ENCODE data around the gene CAMSAP1. TPM values are rescaled to one million over a fixed set of nuclear protein-coding genes. Genes with fewer than 3 reads are reported as not detected.

CAMSAP1 gene
- total RNA-seq, 1 experiment from 2014 or later: 52.7 TPM

GRCh38 chr9:135803441-135803840, 103.9 kb downstream of the CAMSAP1 start:
- no peak overlapping the region for H3K27ac ChIP-seq (ENCODE audit: insufficient read length, low read depth, low read length)
- no peak overlapping the region for H3K4ac ChIP-seq (ENCODE audit: low read depth, low read length)
- no peak for DNase-seq
- no peak overlapping the region for H3K18ac ChIP-seq (ENCODE audit: insufficient read length, low read depth, low read length)
- Mint-ChIP-seq H3K4me1 (peaks cover 7 to 16% of the 10 kb centered on the region in 2 experiments), H3K27ac (peak overlapping the region in 2 of 3 experiments; percentile 47 to 87; a peak in 3 of 7 replicates), H3K27me3 (ENCODE audit: low read depth) (no peaks in the 10 kb centered on the region; the same call in 1 of the 2 replicates), H3K9me3 (no peaks in the 10 kb centered on the region; a peak in 1 of 5 replicates), H3K36me3 (ENCODE audit: insufficient read depth in 1 of 3, low read depth in 3 of 3) (no peaks in the 10 kb centered on the region), H3K4me3 (no peak overlapping the region)
- WGBS (ENCODE audit: extremely low coverage, insufficient read length, low lambda C conversion rate): no CpG with 5 or more reads among the region's 10 CpGs
- H4K5ac ChIP-seq (ENCODE audit: insufficient read length, low read depth, low read length): no peak overlapping the region
- no peak overlapping the region for H3K9ac ChIP-seq (ENCODE audit: extremely low read depth, insufficient read length, low read length)
- H3K27me3 ChIP-seq (ENCODE audit: insufficient read depth, low read length): no peaks in the 10 kb centered on the region
- H4K8ac ChIP-seq (replicated peaks; ENCODE audit: insufficient read length, low read depth, low read length): no peak overlapping the region
- no peak for TF ChIP-seq CTCF (conservative IDR thresholded peaks at IDR 0.05)
- no peak overlapping the region for H2BK15ac ChIP-seq (ENCODE audit: low read depth, low read length)
- no peaks in the 10 kb centered on the region for H4K20me1 ChIP-seq (ENCODE audit: control insufficient read depth, insufficient read depth, insufficient read length)
- no peak overlapping the region for H4K91ac ChIP-seq (ENCODE audit: insufficient read length, low read depth, low read length)
- no peak overlapping the region for H3K14ac ChIP-seq (ENCODE audit: insufficient read depth, low read length)
- no peaks in the 10 kb centered on the region for H3K79me1 ChIP-seq (ENCODE audit: insufficient read depth, low read depth, low read length, poor library complexity, severe bottlenecking)
- H3T11ph ChIP-seq (ENCODE audit: low read length): no peak overlapping the region
- no peaks in the 10 kb centered on the region for H3K4me1 ChIP-seq (ENCODE audit: insufficient read depth, low read length)
- H3K23me2 ChIP-seq (ENCODE audit: insufficient read length, low read depth, low read length, poor library complexity, severe bottlenecking): no peaks in the 10 kb centered on the region
- H2AK5ac ChIP-seq (ENCODE audit: insufficient read length, low read length): no peak overlapping the region
- no peaks in the 10 kb centered on the region for H3K9me3 ChIP-seq (ENCODE audit: control insufficient read depth, low read depth, low read length)
- no peak overlapping the region for H3K23ac ChIP-seq (ENCODE audit: insufficient read length, low read depth, low read length)
- H3K56ac ChIP-seq (ENCODE audit: insufficient read length, low read depth, low read length): no peak overlapping the region
- H2BK20ac ChIP-seq (ENCODE audit: low read depth, low read length, poor library complexity, severe bottlenecking): no peak overlapping the region
- H2BK12ac ChIP-seq (ENCODE audit: insufficient read length, low read depth, low read length): no peak overlapping the region
- no peak overlapping the region for H2AFZ ChIP-seq (ENCODE audit: low read length)
- H2BK120ac ChIP-seq (ENCODE audit: low read depth, low read length, poor library complexity, severe bottlenecking): no peak overlapping the region
- no peak overlapping the region for H2BK5ac ChIP-seq (ENCODE audit: insufficient read length, low read length)
- no peak overlapping the region for H3K4me2 ChIP-seq (ENCODE audit: insufficient read depth, insufficient read length, low read length)
- no peaks in the 10 kb centered on the region for H3K79me2 ChIP-seq (ENCODE audit: insufficient read depth, low read length)

Data from H9 (cell line).